Ovary (tissue), 3 donors: ENCODE results near the gene FREM3.

Experiments used
- CTCF ChIP-seq, 3 donors: fragments of 450-650 bp in 2 of 3; fragments of 200-600 bp in 1 of 3; IDR thresholded peaks; one replicate each; pipeline versions ENCODE4 v1.5.1 to v1.8.0; 2016 to 2022; ENCODE audit warnings: antibody characterized with exemption in 3 of 3, mild to moderate bottlenecking in 1 of 3
- POLR2A ChIP-seq: fragments of 450-650 bp; IDR thresholded peaks from one replicate; pipeline ENCODE4 v1.6.1; 2017; ENCODE audit warnings: antibody characterized with exemption, mild to moderate bottlenecking, moderate library complexity
- donor health status: DM: no; HTN: no; CAD: no.

DNA sequence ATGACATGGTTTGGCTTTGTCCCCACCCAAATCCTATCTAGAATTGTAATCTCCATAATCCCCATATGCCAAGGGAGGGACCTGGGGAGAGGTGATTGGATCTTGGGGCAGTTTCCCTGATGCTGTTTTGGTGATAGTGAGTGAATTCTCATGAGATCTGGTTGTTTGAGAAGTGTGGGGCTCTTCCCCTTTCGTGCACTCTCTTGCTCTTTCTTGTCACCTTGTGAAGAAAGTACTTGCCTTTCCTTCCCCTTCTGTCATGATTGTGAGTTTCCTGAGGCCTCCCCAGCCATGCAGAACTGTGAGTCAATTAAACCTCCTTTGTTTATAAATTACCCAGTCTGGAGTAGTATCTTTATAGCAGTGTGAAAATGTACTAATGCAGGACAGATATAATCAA is 36.4 kb upstream of the FREM3 start:
- TF ChIP-seq CTCF (IDR thresholded peaks at IDR 0.05) (no peak), POLR2A (no peak)
